ENCODE measurements around the gene LANCL2.

LANCL2 gene

GRCh38 chr7:55474944-55475854, 110.1 kb downstream of the LANCL2 start:
- no peak for ATAC-seq
- Mint-ChIP-seq H3K36me3 (peaks cover 66% of the 10 kb centered on the region), H3K27me3 (no peaks in the 10 kb centered on the region), H3K4me1 (peaks cover 66% of the 10 kb centered on the region), H3K4me3 (peak overlapping the region; percentile 3), H3K9me3 (no peaks in the 10 kb centered on the region), H3K27ac (peak overlapping the region; percentile 36)

- no peaks in the 10 kb centered on the region for H3K27me3 Mint-ChIP-seq
- H3K36me3 Mint-ChIP-seq: peaks cover 70% of the 10 kb centered on the region
Observed at GRCh38 chr7:55475855-55476803, 111.0 kb downstream of the LANCL2 start.

DNA sequence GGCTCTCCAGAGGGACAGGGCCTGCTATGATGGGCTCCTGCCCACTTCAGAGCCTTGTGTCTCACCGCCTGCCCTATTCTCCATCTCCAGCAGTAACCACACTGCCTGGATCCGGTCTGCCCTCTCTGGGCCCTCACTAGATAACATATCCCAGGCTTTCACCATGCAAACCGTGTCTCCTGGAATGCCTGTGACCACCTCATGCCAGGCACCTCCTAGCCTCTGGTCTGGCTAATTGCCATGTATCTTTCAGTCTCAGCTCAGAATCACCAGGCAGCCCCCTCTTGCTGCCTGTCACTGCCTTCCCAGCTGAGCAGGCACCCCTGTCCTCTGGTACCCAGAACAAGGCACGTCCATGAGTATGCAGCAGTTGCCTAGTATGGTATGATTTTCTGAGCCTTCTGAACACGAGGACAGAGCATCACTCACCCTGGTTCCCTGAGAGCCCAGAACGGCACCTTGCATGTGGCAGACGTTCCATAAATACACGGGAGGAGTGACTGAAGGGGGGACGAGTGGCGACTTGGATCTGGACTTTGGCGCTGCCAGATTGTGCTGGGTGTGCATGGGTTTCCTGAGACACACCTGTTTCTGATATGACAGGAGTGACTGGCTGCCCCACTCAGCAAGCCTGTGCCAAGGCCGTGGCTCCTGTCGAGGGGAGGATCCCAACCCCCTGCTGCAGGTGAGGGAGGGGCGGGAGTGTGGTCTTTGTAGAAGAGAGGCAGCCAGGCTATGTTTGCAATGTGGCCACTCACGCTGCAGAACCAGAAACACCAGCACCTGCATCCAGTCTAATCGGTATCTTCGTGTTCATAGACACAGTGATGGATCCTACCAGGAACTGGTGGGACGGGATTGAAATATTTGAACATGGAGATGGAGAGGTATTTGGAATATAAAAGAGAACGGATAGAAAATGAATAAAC, 112.0 kb downstream of the LANCL2 start:
- Mint-ChIP-seq H3K4me3 (no peak overlapping the region), H3K27ac (peak overlapping the region; percentile 40), H3K4me1 (peaks cover 68% of the 10 kb centered on the region), H3K36me3 (peaks cover 66% of the 10 kb centered on the region), H3K27me3 (no peaks in the 10 kb centered on the region), H3K9me3 (no peaks in the 10 kb centered on the region)
- no peak for ATAC-seq

More at GRCh38 chr7:55475855-55476803, 111.0 kb downstream of the LANCL2 start:
- H3K27ac Mint-ChIP-seq: peak overlapping the region; percentile 38
- H3K4me1 Mint-ChIP-seq: peaks cover 70% of the 10 kb centered on the region
- no peak for ATAC-seq
- no peaks in the 10 kb centered on the region for H3K9me3 Mint-ChIP-seq
- no peak overlapping the region for H3K4me3 Mint-ChIP-seq

GRCh38 chr7:55477781-55478374, 112.7 kb downstream of the LANCL2 start:
- no peak for ATAC-seq
- H3K36me3 Mint-ChIP-seq: peaks cover 65% of the 10 kb centered on the region
- H3K27ac Mint-ChIP-seq: peak overlapping the region; percentile 40
- H3K27me3 Mint-ChIP-seq: no peaks in the 10 kb centered on the region
- H3K9me3 Mint-ChIP-seq: no peaks in the 10 kb centered on the region
- H3K4me1 Mint-ChIP-seq: peaks cover 66% of the 10 kb centered on the region
- H3K4me3 Mint-ChIP-seq: no peak overlapping the region

DNA sequence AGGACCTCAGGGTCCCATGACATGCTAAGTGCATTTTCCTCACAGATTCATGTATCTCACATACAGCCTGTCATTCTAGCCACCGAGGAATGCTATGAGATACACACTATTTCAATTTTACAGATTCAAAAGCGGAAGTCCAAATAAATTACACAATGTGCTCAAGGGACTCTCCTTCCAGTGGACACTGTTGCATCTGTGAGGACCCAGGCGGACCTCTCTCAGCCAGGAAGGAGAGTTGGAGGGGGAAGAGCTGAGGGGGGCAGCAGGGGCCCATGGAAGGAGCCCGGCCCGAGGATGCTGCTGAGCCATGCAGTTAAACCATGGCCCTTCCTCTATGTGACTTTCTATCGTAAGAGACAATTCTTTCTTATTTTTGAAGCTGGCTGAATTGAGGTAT, 113.6 kb downstream of the LANCL2 start:
- Mint-ChIP-seq H3K27ac (peak overlapping the region; percentile 40), H3K9me3 (no peaks in the 10 kb centered on the region), H3K27me3 (no peaks in the 10 kb centered on the region), H3K36me3 (peaks cover 68% of the 10 kb centered on the region), H3K4me3 (no peak overlapping the region), H3K4me1 (peaks cover 64% of the 10 kb centered on the region)
- ATAC-seq: no peak

DNA sequence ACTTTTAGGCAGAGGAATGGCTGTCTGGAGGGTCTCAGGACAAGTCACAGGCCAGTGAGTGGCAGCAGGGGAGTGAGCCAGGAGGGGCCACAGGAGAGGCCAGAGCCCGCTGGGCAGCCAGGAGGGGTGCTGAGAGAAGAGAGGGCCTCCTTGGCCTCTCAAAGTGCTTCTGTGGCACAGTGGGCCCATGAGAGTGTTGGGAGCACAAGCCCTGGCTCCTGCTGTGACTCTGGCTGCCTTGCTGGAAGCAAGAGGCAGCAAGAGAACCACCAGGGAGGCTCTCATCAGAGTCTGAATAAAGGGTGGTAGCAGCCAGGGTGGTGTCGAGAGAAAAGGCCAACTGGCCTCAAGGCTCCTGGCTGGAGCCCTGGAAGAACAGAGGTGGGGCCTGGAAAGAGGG, 116.0 kb downstream of the LANCL2 start:
- Mint-ChIP-seq H3K9me3 (no peaks in the 10 kb centered on the region), H3K27ac (peak overlapping the region; percentile 36), H3K27me3 (no peaks in the 10 kb centered on the region), H3K36me3 (peaks cover 70% of the 10 kb centered on the region), H3K4me1 (peaks cover 65% of the 10 kb centered on the region), H3K4me3 (no peak overlapping the region)
- ATAC-seq: no peak

- Mint-ChIP-seq H3K4me1 (peaks cover 57% of the 10 kb centered on the region), H3K4me3 (no peak overlapping the region), H3K27me3 (no peaks in the 10 kb centered on the region), H3K36me3 (peaks cover 73% of the 10 kb centered on the region), H3K27ac (peak overlapping the region; percentile 81), H3K9me3 (no peaks in the 10 kb centered on the region)
- no peak for ATAC-seq
Observed at GRCh38 chr7:55483046-55483445, 117.9 kb downstream of the LANCL2 start.

Measured in stimulated activated memory B cell treated with anti-CD40 and anti-IgM and Interleukin-4, amounts not matched to agents 10 μg/mL and 1 μg/mL and 100 μg/mL, for 72 hours (primary cell).